Effector memory CD8-positive, alpha-beta T cell (primary cell): ENCODE data around the gene KIF17.

Experiments used
- ATAC-seq: fragments of 150-1000 bp; cut with Tn5 transposase; replicated peaks from 2 replicates; pipeline ENCODE4 v1.10.0; 2021; ENCODE audit warnings: mild to moderate bottlenecking, moderate library complexity
- DNase-seq, 3 experiments: peaks; one replicate each; pipeline ENCODE4 v3.0.0; 2021
- H3K27ac Mint-ChIP-seq, 2 donors: one replicate each; pipeline ENCODE4 v1.8.0; 2022; ENCODE audit warnings: mild to moderate bottlenecking in 2 of 2, mixed read lengths in 2 of 2, moderate library complexity in 2 of 2
- H3K27me3 Mint-ChIP-seq, 2 donors: one replicate each; pipeline ENCODE4 v1.8.0; 2022; ENCODE audit warnings: mixed read lengths in 2 of 2
- H3K36me3 Mint-ChIP-seq: one replicate; pipeline ENCODE4 v1.8.0; 2022; ENCODE audit warnings: mild to moderate bottlenecking, moderate library complexity, mixed read lengths; ENCODE audit not compliant: insufficient read depth
- H3K4me1 Mint-ChIP-seq, 2 donors: one replicate each; pipeline ENCODE4 v1.8.0; 2022; ENCODE audit warnings: low read depth in 2 of 2, mixed read lengths in 2 of 2
- H3K4me3 Mint-ChIP-seq, 2 donors: one replicate each; pipeline ENCODE4 v1.8.0; 2022; ENCODE audit warnings: mild to moderate bottlenecking in 2 of 2, mixed read lengths in 2 of 2, moderate library complexity in 2 of 2
- H3K9me3 Mint-ChIP-seq, 2 donors: one replicate each; pipeline ENCODE4 v1.8.0; 2022; ENCODE audit warnings: mixed read lengths in 2 of 2

Gene KIF17

DNA sequence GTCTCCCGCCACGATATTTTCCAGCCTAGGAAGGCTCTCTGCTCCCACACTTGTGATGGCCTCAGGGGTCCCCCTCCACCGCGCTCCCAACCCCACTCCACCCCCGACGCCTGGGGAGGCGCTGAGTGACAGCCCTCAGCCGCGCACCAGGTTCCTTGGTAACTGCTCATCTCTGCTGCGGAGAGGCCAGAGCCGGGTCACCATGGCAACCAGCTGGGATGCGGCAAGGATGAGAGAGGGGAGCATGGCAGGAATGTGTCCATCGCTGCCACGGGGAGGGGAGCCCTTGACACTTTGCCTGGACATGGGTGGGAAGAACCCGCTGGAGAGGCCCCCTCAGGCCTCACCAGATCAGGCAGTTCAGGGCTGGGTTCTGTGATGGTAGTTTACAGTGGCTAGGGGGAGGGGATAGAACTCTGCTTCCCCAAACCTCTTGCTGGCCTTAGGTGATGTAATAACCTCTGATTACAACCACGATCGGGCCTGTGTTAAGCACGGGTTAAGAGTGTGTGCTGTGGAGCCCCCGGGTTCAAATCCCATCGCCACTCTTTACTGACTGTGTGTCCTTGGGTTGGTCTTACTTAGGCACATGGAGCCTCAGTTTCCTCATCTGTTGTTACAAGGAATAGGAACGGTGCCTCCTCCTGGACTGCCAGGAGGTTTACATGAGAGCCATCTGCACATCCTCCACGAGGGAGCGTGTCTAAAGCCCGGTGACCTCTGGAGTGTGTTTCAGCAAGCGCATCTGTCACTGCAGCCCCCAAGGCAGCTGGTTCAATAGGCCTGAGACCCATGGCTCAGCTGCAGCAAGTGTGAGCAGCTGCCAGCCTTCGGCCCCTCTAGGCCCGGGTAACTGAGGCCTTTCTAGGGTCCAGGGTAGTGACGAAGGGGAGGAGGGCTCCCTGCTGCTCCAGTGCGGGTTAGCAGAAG lies 6.3 kb downstream of the KIF17 start:
- Mint-ChIP-seq H3K36me3 (peaks cover 6% of the 10 kb centered on the region), H3K27me3 (peaks cover 17 to 48% of the 10 kb centered on the region in 2 donors), H3K9me3 (no peaks in the 10 kb centered on the region), H3K27ac (no peak overlapping the region), H3K4me1 (peaks cover 4 to 6% of the 10 kb centered on the region in 2 donors), H3K4me3 (no peak overlapping the region)
- DNase-seq (no peak), ATAC-seq (no peak)

DNA sequence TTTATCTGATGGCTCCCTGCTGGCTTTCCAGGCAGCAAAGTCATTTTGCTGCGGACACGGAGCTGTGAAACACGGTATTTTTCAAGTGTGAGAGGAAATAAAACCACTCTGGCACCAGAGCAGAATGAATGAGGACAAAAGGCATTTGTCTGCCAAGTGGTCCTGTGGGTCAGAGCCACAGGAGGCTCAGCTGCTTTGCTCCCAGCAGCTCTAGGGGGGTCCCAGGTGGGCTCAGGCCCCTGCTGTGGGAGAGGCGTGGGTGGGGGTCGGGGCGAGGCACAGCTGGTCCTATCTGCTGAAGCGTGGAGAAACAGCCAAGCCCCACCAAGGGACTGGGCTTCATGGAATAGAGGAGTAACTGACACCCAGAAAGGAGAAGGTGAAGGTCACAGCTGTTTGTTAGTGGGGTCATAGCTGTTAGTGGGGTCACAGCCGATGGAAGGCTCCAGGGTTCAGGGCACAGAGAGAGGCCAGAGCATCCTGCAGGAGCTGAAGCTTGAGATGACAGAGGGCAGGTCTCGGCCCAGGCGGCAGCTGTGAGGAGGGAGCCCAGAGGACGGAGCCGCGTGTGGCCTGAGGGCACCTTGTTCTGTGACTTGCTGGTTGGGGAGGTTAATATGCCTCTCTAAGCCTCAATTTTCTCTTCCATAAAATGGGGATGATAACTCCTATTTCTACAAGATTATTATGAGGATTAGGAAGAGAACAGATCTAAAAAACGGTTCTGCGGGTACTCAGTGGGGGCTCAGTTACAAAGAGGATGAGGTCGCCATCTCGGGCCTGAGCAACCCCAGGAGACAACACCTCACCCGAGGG lies 7.1 kb downstream of the KIF17 start:
- no peak for DNase-seq
- no peak overlapping the region for H3K27ac Mint-ChIP-seq
- peaks cover 0 to 2% of the 10 kb centered on the region in 2 donors for H3K4me1 Mint-ChIP-seq
- H3K27me3 Mint-ChIP-seq, result peaks cover 8 to 39% of the 10 kb centered on the region in 2 donors
- ATAC-seq, result no peak
- no peak overlapping the region for H3K4me3 Mint-ChIP-seq
- peaks cover 3% of the 10 kb centered on the region for H3K36me3 Mint-ChIP-seq
- no peaks in the 10 kb centered on the region for H3K9me3 Mint-ChIP-seq

DNA sequence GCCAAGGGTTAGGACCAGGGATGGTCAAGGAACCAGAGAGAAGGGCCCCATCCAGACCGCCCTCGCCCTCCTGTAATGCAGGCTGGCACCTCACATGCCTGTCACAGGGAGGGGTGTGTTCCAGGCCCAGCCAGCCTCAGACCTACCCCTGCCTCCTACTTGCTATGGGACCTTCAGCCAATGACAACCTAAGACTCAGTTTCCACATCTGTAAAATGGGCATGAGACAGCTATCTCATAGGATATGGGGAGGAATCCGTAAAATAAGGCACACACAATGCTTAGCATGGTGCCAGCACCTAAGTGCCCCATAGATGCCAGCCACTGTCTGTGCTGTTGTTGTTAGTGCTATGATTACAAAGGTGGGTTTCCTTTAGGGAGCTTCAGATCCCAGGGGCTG lies 7.9 kb downstream of the KIF17 start:
- peaks cover 0 to 2% of the 10 kb centered on the region in 2 donors for H3K4me1 Mint-ChIP-seq
- peaks cover 0 to 31% of the 10 kb centered on the region in 2 donors for H3K27me3 Mint-ChIP-seq
- H3K4me3 Mint-ChIP-seq, result no peak overlapping the region
- no peak for DNase-seq
- ATAC-seq, result no peak
- no peaks in the 10 kb centered on the region for H3K9me3 Mint-ChIP-seq
- no peak overlapping the region for H3K27ac Mint-ChIP-seq
- peaks cover 3% of the 10 kb centered on the region for H3K36me3 Mint-ChIP-seq

DNA sequence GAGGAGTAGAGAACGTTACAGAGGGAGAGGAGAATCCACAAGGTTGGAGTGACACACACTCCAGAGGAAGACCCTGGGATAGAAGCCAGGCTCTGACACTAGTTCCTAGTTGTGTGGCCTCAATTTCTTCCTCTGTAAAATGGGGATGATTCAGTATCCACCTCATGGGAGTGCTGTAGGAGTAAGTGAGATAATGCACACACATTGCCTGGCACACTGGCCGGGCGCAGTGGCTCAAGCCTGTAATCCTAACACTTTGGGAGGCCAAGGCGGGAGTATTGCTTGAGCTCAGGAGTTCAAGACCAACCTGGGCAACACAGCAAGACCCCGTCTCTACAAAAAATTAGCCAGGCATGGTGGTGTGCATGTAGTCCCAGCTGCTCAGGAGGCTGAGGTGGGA lies 8.9 kb downstream of the KIF17 start:
- H3K27me3 Mint-ChIP-seq, result peaks cover 0 to 29% of the 10 kb centered on the region in 2 donors
- ATAC-seq, result no peak
- no peaks in the 10 kb centered on the region for H3K9me3 Mint-ChIP-seq
- no peak overlapping the region for H3K4me3 Mint-ChIP-seq
- no peak overlapping the region for H3K27ac Mint-ChIP-seq
- DNase-seq, result no peak
- peaks cover 0 to 2% of the 10 kb centered on the region in 2 donors for H3K4me1 Mint-ChIP-seq
- peaks cover 3% of the 10 kb centered on the region for H3K36me3 Mint-ChIP-seq

DNA sequence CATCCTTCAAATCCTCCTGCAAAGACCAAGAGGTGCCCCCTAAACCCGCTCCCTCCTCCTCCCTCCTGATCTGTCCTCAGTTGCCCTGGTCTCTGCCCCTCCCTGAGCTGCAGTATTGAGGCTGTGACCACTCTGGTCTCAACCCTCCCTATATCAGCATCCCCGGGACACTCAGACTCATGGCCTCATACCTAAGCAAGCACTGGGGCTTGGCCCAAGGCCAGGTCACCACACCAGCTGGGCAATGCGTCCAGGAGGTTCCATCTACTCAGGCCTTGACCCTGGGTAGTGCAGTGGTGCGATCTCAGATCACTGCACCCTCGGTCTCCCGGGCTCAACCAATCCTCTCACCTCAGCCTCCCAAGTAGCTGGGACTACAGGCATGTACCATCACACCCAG lies 9.8 kb downstream of the KIF17 start:
- H3K27me3 Mint-ChIP-seq, result peaks cover 0 to 29% of the 10 kb centered on the region in 2 donors
- ATAC-seq, result no peak
- H3K9me3 Mint-ChIP-seq, result no peaks in the 10 kb centered on the region
- H3K4me1 Mint-ChIP-seq, result peaks cover 0 to 2% of the 10 kb centered on the region in 2 donors
- H3K27ac Mint-ChIP-seq, result no peak overlapping the region
- peaks cover 3% of the 10 kb centered on the region for H3K36me3 Mint-ChIP-seq
- no peak overlapping the region for H3K4me3 Mint-ChIP-seq
- no peak for DNase-seq

DNA sequence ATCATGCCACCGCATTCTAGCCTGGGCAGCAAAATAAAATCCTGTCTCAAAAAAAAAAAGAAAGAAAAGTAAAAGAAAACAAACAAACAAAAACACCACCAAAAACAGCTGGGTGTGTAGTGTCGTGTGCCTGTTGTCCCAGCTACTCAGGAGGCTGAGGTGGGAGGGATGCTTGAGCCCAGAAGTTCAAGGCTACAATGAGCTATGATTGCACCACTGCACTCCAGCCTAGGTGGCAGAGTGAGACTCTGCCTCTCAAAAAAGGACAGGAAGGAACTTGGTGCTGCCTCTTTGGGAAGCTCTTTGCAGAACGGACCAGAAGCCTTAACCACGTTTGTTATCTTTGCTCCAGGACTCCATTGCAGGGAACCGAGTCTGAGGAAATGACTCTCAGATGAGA lies 11.0 kb downstream of the KIF17 start:
- DNase-seq (no peak), ATAC-seq (no peak)
- H3K27ac Mint-ChIP-seq, result no peak overlapping the region
- peaks cover 0 to 29% of the 10 kb centered on the region in 2 donors for H3K27me3 Mint-ChIP-seq
- H3K4me1 Mint-ChIP-seq, result peaks cover 0 to 2% of the 10 kb centered on the region in 2 donors
- no peaks in the 10 kb centered on the region for H3K9me3 Mint-ChIP-seq
- H3K36me3 Mint-ChIP-seq, result peaks cover 3% of the 10 kb centered on the region
- no peak overlapping the region for H3K4me3 Mint-ChIP-seq

DNA sequence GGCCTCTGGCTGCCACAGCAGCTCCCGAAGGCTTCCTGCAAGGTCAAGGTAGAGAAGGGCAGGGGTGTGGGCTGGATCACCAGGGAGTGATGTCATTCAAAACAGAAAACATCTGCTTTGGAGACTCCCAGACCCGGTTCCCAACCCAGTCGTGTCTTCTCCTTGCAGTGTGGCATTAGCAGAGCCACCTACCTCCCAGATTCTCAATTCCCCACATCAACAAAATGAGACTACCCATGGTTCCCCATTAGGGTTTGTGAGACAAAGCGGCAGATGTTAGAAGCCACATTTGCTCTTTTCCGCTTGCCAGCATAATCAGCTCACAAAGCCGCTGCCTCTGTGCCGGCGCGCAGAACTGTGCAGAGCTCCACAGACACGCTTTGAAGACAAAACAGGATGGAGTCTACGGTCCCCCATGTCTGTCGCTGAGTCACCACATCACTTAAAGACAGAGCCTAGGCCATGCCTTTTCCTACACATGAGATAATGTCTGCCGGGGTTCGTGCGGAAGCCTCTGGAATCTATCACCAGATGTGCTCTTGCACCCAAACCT lies 12.5 kb downstream of the KIF17 start:
- H3K9me3 Mint-ChIP-seq, result no peaks in the 10 kb centered on the region
- H3K27me3 Mint-ChIP-seq, result peaks cover 0 to 20% of the 10 kb centered on the region in 2 donors
- no peak for DNase-seq

DNA sequence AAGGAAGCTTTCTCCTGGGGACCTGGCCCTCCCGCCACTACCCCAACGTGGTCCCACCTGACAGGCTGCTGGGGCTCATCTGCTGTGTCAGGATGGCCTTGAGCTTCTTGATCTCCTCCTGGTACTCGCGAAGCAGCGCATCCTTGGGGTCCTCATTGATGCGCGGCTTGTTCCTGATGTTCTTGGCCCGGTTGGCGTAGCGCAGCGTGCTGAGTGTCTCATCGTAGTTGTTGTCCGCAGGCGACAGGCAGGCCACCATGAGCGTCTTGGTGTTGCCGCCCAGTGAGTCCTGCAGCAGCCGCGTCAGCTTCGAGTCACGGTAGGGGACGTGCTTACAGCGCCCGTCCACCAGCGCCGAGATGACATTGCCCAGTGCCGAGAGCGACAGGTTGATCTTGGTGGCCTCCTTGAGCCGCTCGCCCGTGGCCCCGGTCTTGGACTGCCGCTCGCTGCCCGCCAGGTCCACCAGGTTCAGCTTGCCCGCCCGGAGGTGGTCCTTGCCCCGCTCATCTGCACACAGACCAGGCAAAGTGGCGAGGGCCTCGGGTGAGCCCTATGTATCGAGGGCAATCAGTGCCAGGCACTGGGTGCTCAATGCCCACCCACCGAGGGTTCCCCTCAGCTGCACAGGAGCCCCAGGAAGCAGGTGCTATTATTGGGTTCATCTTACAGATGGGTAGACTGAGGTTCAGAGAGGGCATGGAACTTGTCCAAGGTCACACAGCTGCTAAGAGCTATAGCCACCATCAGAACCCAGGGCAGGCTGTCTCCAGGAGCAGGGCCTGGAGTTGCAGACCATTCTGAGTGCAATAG lies 13.2 kb downstream of the KIF17 start:
- ATAC-seq, result no peak
- Mint-ChIP-seq H3K4me3 (no peak overlapping the region), H3K27ac (no peak overlapping the region), H3K36me3 (peaks cover 3% of the 10 kb centered on the region), H3K9me3 (no peaks in the 10 kb centered on the region), H3K4me1 (no peaks in the 10 kb centered on the region), H3K27me3 (peaks cover 0 to 14% of the 10 kb centered on the region in 2 donors)
- DNase-seq, result no peak

More for the DNA sequence above, 12.5 kb downstream of the KIF17 start:
- Mint-ChIP-seq H3K4me1 (no peaks in the 10 kb centered on the region), H3K27ac (no peak overlapping the region), H3K4me3 (no peak overlapping the region), H3K36me3 (peaks cover 3% of the 10 kb centered on the region)
- ATAC-seq, result no peak

DNA sequence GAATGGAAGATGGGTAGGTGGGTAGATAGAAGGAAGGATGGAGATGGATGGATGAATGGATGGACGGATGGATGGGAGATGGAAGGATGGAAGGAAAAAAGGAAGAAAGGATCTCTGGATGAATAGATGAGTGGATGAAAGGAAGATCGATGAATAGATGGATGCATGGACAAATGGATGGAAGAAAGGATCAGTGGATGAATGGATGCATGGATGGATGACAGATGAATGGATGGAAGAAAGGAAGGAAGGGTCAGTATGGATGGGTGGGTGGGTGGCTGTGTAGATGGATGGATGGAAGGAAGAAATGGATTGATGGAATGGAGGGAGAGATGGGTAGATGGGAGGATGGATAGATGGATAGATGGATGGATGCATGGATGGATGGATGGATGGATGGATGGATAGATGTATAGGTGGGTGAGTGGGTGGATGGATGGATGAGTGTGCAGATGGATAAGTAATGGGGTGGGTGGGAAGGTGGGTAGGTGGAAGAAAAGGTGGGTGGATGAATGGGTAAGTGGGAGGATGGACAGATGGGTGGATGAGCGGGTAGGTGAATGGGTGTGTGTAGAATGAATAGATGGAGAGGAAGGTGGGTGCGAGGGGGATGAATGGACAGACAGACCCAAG lies 14.6 kb downstream of the KIF17 start:
- Mint-ChIP-seq H3K36me3 (peaks cover 3% of the 10 kb centered on the region), H3K27me3 (peaks cover 0 to 3% of the 10 kb centered on the region in 2 donors), H3K9me3 (no peaks in the 10 kb centered on the region), H3K4me3 (no peak overlapping the region), H3K4me1 (no peaks in the 10 kb centered on the region), H3K27ac (no peak overlapping the region)
- DNase-seq, result no peak
- no peak for ATAC-seq

DNA sequence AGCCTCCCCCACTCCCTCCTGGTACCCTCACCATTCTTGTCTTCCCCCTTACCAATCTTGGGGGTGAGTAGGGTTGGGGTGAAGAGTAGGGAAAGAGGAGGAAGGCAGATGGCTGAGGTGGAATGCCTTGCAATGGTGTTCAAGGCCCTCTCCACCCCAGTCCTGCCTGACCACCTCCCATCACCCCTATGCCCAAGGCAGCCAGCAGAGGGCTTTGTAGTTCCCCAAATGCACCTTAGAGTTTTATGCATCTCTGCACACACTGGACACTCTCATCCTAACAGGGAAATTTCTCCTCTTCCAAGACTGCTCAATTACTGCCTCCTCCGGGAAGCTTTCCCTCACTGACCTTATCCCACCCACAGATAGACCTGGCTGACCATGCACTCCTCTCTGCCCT lies 15.4 kb downstream of the KIF17 start:
- DNase-seq (no peak), ATAC-seq (no peak)
- H3K9me3 Mint-ChIP-seq, result no peaks in the 10 kb centered on the region
- no peaks in the 10 kb centered on the region for H3K27me3 Mint-ChIP-seq
- no peak overlapping the region for H3K27ac Mint-ChIP-seq
- peaks cover under 1% of the 10 kb centered on the region for H3K36me3 Mint-ChIP-seq
- H3K4me1 Mint-ChIP-seq, result no peaks in the 10 kb centered on the region
- no peak overlapping the region for H3K4me3 Mint-ChIP-seq

DNA sequence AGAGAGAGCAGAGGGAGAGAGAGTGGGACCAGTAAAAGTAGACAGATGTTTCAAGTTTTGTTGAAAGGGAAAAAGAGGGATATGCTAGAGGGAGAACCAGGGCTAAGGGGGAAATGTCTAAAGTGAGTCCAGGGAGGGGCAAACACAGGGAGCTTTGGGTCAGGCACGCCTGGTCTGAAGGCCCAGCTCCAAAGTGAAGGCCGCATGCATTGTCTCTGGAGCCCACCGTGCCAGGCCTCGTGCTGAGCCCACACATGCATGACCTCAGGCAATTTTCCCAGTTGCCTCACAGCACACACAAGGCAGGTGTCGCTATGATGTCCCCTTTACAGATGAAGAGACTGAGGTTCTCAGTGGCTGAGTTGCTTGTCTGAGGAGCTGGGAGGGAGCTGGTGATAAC lies 16.0 kb downstream of the KIF17 start:
- Mint-ChIP-seq H3K4me1 (peaks cover 2% of the 10 kb centered on the region in 2 donors), H3K27me3 (no peaks in the 10 kb centered on the region), H3K36me3 (peaks cover 6% of the 10 kb centered on the region), H3K4me3 (no peak overlapping the region), H3K9me3 (no peaks in the 10 kb centered on the region), H3K27ac (no peak overlapping the region)
- no peak for ATAC-seq
- DNase-seq, result no peak

DNA sequence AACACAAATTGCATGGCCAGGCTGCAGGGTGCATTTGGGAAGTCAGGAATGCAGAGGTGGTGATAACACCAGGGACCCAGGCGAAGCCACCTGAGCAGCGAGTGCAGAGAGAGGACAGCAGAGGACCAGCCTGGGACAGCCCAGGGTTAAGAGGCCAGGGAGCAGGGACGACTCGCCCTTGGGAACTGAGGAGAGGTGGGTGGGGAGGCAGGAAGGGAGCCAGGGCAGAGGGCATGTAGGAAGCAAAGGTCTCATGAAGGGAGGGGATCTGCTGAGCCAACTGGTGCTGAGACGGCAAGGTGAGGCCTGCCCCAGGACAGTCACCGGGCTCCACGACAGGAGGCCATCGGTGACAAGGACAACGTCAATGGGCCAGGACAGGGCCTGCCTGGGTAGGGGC lies 16.4 kb downstream of the KIF17 start:
- ATAC-seq (no peak), DNase-seq (no peak)
- Mint-ChIP-seq H3K4me1 (peaks cover 5% of the 10 kb centered on the region in 2 donors), H3K27me3 (no peaks in the 10 kb centered on the region), H3K9me3 (no peaks in the 10 kb centered on the region), H3K4me3 (no peak overlapping the region), H3K27ac (no peak overlapping the region), H3K36me3 (peaks cover 9% of the 10 kb centered on the region)
